ENCODE data around the gene PAX2.
"Not testable (repeated sequence)": the region's sequence is repeated elsewhere in the genome, so short reads cannot be mapped to it uniquely, and the experiment has no call there.

Gene PAX2

DNA sequence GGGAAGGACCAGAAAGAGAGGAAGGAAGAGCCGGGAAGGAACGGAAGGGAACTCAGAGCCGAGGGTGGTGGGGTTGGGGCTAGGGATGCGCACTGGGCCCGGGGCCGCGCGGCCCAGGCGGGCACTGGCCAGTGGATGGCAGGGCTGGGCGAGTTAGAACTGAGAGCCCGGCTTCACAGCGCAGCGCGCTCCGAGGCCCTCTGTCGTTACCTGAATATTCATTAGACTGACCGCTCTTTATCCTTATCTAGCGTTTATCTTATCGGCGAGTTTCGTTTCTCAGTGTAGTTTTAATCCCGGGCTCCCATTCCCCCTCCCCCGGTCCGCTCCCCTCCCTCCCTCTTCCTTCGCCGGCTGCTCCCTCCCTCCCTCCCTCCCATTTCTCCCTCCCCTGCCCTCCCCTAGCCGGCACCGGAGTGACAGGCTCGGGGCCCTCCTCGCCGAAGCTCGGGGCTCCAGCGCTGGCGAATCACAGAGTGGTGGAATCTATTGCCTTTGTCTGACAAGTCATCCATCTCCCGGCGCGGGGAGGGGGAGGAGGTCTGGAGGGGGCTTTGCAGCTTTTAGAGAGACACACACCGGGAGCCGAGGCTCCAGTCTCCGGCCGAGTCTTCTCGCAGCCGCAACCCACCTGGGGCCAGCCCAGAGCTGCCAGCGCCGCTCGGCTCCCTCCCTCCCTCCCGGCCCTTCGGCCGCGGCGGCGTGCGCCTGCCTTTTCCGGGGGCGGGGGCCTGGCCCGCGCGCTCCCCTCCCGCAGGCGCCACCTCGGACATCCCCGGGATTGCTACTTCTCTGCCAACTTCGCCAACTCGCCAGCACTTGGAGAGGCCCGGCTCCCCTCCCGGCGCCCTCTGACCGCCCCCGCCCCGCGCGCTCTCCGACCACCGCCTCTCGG is at the start of gene PAX2:
Gene PAX2 (plus strand): TSS at position 596 of the 895 bp plus-strand sequence. CDS start 679 bp downstream, outside the sequence.
- no peak for DNase-seq

DNA sequence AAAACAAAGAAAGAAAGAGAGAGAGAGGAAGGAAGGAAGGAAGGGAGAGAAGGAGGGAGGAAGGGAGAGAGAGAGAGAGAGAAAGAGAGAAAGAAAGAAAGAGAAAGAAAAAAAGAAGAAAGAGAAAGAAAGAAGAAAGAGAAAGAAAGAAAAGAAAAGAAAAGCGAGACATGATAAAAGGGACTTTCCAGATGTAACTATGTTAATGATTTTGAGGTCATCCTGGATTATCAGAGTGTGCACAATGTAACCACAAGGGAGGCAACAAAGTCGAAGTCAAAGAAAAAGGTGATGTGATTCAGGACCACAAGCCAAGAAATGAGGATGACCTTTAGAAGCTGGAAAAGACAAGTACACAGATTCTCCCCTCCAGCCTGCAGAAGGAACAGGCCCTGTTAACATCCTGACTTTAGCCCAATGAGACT is 48.9 kb upstream of the PAX2 start:
- no peak for DNase-seq

DNA sequence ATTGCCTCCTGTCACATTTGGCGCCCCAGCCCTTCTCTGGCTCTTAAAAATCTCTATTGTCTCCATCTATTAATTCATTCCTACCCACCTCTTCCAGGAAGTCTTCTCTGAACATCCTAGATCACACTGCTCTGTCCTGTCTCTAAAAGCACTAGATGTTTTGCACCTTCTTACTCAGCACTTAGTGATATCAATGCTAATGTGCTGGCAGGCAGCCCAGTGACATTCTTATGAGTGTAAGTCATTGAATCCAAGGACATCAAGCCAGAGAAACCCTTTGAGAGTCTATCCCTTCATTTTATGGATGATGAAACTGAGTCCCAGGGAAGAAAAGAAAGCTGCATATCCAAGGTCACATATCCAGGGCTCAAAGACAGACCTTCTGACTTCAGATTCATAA is 48.3 kb upstream of the PAX2 start:
- no peak for DNase-seq

DNA sequence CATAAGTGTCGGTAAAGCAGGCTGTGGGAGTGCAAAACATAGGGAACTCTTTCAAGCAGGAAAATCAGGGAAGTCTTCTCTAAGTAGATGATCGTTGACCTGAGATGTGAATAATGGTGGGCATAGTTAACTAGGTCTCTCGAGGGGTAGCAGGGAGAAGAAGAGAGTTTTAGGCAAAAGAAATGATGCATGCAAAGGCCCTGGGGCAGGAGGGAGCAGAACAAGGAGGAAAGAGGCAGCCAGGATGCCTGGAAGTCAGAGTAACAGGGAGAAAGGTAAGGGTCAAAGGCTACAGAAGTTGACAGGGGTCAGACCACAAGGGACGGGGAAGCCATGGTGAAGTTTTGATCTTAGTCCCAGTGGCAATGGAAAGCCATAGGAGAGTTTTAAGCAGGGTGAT is 47.8 kb upstream of the PAX2 start:
- no peak for DNase-seq

DNA sequence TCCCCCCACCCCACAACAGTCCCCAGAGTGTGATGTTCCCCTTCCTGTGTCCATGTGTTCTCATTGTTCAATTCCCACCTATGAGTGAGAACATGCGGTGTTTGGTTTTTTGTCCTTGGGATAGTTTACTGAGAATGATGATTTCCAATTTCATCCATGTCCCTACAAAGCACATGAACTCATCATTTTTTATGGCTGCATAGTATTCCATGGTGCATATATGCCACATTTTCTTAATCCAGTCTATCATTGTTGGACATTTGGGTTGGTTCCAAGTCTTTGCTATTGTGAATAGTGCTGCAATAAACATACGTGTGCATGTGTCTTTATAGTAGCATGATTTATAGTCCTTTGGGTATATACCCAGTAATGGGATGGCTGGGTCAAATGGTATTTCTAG is 43.7 kb upstream of the PAX2 start:
- not testable (repeated sequence) for DNase-seq

DNA sequence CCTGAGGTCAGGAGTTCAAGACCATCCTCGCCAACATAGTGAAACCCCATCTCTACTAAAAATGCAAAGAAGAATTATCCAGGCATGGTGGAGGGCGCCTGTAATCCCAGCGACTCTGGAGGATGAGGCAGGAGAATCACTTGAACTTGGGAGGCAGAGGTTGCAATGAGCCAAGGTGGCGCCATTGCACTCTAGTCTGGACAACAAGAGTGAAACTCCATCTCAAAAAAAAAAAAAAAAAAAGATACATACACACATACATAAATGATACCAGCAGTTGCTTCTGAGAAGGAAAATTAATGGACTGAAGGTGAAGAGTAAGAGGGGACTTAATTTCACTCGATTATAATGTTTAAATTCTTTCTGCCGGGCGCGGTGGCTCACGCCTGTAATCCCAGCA is 40.2 kb upstream of the PAX2 start:
- DNase-seq: no peak

DNA sequence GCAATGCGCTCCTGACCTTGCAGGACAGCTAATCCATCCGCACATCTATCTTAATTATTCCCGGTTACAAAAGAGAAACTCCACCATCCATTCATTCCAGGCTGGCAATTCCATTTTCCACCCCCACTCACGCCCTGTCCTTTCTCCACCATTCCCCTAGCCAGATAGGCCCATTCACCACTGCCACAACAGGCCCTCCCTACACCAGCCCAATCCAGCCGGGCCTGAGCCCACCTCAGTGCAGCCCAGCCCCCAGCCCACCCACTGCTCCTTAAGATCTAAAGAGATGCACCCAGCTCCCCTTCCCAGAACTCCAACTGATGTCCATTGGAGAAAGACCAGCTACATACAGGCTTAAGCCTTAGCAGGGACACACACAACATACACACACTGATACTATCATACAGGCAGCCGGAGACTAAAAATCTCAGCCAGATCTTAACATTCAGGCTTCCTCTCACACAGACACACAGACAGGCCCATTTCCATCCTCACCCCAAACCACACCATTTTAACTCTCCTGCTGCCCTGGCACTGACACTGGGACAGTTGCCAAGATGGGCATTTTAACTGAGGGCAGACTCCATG is 38.0 kb upstream of the PAX2 start:
- no peak for DNase-seq

DNA sequence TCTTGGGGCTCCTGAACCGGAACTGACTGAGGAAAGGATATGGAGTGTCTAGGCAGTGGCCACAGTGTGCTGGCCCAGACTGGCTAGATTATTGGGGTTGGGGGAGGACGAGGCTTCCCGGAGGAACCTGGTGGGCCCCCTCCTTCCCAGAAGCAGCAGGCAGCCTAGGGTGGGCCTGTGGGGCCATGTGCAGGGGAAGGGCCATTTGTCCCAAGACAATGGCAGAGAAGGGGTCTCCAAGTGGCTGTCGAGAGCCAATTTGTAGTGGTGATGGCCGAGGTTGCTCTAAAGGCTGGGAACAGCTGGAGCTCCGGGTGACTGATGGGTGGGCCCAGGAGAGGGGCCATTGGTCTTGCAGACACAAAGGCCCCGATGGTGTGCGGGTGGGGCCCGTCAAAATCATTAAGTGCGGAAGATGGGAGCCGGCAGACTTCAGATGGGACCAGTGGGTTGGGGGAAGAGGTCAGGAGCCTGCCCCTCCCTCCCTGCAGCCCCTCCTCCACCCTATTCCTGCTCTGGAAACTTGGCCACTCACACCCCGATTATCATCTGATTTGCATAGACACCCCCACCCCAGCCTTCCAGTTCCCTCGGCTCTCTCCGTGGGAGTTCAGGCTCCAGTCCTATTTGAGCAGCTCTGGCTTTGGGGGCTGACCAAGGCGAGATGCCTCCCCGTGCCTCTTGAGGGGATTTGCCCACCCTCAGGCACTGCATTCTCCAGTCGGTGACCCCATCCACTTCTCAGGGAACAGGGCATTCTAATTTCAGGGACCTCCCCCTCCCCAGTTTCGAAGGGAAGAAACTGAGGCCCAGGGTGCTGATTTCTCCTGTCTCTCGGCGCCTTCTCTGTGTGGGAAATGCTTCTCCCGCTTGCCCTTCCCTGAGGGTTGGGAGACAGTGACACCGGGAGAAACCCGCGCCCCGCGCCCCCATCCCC is 36.0 kb upstream of the PAX2 start:
- DNase-seq: no peak

DNA sequence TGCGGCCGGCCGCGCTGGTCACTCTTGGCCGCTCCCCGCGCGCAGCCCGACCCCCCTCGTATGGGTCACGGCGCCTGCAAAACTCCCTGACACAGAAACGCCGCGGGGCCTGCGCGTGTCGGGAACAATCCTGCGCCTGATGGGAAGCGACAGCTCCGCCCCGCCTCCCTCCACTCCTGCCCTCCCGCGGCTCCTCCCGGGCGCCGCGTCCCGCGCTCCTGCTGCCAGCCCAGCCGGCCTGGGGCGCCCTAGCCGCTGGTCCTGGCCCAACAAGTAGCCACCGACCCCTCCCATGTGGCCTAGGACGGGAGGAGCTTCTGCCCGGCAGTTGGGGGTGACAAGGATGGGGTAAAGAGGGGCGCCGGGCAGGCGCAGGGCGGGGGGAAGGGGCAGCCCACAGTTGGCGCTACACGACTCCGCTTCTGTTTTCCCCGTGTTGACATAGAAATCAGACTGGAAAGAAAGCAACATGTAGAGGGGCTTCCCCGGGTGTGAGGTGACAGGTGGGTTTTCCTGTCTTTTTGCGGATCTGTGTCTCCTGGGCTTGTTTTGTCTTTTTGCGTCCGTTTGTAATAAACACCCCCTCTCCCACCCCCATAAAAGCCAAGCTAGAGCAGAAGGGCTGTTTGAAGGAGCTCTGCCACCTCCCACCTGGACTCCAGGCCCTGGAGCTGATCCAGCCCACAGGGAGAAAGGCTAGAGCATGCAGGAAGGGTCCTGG is 35.1 kb upstream of the PAX2 start:
- no peak for DNase-seq

DNA sequence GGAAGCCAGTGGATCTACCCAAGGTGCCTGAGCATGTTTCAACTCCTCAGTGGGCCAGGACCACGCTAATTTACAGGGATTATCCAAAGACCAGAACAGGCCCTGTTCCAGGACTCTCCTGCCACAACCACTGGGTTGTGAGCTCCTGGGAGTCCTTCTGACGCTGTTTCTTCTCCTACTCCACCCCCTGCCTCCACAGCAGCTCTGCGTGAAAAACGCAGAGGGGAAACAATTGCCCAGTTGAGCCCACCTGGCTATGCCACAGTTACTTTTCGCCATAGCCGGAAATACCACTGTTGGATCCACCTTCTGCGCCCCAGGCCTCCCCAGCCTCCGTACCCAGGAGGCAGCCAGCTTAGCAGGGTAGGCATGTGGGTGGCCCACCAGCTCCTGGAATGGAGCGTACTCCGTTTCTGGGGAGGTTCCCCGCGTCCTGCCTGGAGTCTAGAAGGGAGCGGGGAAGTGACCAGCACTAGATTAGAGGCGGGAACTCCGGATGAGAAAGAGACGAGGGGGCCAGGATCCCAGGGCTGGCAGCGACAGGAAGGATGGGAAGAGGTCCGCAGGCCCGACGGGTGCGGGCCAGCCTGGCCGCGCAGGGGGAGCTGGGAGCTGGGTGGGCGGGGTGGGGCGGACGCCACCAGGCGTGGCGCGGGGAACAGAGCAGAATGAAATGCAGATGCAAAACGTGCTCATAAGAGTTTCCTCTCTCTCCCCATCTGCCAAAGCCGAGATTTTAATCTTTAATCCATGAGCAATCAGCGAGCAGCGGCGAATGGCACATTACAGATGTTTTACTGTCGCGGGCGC is 32.1 kb upstream of the PAX2 start:
- no peak for DNase-seq

DNA sequence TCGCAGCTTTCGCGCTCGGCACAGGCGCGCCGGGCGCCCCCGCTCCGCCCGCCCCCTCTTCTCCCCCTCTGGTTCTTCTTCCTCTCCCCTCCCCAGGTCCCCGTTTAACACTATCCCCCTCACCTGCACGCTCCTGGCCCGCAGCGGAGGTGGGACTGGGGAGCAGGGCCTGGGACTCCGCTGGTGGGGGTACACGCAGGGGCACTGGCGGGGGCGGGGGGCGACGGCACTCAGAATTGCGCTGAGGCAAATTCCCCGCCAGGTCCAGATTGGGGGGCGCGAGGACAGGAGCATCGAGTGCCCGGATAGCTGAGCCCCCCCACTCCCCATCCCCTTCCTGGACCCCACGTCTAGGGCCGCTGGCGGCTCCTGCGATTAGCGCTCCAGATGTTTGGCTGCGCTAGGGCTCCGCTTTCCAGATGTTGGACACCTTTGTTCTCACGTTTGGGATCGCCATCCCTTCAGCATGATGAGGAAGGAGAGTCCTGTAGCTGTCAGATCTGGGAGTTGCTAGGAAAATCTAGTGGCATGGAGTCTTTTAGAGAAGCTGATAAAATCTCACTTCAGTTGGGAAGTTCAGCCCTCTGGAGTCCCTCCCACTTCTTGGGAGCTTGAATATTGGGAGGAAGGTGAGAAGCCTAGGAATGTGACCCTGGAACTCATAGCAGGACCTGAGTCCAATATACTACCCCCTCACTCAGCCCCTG is 31.4 kb upstream of the PAX2 start:
- DNase-seq: no peak

DNA sequence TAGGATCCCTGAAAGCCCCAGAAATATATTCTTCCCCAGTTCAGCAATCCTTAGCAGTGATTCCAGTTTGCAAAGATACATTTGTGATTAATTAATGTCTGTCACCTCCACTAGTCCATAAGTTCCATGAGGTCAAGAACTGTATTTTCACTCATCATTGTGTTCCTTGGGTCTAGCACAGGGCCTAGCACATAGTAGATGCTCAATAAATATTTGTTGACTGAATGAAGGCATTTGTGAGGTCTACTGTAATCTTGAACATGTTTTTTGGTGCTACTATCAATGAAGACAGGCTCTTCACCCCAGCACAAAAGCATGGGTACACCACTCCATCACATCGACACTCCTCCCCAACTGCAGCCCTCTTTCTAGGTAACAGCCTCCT is 30.8 kb upstream of the PAX2 start:
- no peak for DNase-seq

DNA sequence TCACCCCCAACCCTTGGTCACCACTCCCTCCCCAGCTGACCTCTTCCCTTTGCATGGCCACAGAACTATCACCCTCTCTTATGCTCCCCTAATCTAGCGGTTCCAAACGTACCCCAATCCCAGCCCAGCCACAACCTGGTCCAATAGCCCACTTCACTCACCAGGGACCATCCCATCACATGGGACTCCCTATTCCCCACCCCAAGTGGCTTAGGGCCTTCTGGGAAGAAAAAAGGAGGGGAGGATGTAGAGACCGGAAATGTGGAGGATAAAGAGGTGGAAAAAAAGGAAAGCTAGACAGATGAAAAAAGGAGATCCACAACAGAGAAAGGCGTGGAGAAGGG is 30.3 kb upstream of the PAX2 start:
- no peak for DNase-seq

DNA sequence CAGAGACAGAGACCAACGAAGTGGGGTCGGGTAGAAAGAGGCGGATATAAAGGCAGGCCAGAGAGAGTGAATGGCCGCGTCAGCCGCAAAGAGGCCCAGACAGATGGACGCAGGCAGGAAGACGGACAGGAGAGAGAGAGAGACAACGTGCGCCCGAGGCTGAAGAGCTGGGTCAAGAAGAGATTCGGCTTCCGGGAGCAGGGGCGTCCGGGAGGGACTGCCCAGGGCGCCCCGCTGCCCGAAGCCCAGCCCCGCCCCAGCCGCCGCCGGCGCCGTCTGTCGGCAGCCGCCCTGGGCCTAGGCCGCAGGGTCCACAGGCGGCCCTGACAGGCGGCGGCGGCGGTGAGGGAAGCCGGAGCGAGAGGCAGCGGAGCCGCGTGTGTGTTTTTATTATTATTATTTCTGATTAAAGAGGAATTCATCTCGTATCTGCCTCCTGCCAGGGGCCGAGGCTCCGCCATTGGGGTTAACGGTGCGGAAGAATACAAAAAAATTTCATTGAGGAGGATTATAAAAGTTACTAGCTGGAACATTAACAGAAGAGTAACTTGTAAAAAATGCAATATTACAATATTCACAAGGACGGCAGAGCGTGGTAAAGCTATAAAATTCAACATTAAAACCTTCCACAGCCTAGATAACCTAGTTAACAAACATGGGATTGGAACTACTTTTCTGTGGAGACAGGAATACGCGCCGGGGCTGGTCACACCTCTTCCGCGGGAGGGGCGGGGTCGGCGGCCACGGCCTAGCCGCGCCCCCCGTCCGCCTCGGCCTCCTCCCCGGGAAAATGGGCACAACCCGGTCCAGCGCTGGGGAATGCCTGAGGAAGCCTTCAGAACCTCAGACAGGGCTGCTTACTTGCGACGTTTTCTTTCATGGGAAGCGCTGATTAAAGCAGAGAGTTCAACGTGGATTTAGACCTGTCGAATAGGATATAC is 29.7 kb upstream of the PAX2 start:
- no peak for DNase-seq

DNA sequence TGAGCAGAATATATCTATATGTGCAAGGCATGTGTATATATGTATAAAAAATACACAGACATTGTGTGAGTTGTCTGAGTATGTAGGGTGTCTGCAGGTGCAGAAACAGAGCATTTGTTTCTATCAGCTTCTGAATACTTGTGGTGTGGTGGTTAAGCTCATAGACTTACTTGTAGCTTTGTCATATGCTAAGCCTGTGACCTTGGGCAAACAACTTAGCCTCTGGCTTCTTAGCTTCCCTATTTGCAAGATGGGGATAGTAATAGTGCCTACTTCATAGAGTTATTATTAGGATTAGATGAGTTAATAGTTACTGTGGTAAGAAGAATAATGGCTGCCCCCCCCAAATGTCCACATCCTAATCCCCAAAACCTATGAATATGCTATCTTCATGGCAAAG is 28.2 kb upstream of the PAX2 start:
- DNase-seq: no peak

DNA sequence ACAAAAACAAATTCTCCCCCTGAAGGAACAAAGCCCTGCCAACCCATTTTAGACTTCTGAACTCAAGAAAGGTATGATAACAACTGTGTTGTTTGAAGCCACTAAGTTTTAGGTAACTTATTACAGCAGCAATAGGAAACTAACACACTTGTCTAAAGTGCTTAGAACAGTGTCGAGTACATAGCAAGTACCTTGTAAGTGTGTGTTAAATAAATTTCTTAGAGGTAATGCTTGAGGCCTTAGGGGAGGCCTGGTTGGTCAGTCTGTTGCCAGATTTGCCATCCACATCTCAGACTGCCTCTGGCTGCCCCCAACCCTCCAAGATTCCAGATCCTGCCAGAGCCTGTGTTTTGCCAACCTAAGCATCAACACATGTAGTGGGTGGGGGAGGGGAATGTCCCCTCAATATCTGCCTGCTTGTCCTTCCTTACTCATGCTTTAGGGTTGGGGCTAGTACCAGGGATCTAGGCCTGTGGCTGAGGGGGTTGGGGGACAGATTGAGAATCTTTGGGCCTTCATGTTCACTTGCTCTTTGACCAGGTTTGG is 27.1 kb upstream of the PAX2 start:
- no peak for DNase-seq

DNA sequence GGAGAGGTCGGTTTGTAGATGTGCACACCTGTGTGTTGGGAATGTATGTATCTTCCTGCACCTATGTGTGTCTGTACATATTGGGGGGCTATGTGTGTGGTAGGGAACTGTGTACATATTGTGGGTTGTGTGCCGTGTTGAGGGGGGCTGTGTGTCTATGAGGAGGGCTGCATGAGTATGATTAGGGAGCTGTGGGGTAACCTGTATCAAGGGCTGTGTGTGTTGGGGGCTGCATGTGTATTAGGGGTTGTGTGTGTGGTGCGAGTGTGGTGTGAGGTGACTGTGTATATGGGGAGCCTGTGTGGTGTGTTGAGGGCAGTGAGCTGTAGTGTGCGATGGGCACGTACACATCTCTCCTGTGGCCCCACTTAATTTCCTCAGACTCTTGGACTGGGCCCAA is 22.2 kb upstream of the PAX2 start:
- DNase-seq: no peak

DNA sequence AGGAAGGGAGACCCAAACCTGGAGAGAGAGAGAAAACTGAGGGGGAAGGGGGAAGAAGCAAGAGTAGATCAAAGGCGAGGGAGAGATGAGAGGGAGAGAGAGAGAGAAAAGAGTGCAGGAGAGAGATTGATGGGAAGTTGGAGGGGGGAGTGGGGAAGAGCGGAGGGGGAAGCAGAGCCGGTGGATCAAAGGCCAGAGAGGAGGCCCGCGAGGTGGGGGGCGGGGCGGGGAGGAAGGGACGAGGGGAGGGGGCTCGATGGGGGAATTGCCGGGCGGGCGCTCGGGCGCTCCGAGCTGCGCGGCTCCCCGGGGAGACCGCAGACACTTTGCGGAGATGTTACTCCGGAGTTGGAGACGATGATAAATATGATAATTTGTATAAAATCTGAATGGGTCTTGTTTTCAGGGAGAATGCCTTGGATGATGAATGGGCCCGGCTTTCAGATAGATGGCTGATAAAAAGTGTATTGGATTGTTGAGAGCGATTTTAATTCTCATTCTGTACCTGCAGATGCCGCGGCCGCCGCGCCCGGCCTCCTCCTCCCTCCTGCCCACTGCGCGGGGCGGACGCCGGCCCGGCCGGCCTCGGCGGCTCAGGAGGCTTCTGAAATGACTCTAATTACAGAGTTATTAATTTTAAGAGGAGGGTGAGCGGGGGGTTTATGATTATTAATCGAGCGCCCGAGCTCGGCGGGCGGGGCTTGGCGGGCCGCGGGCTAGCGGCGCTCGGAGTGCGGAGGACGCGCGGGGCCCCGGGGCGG is 21.4 kb upstream of the PAX2 start:
- DNase-seq: no peak

DNA sequence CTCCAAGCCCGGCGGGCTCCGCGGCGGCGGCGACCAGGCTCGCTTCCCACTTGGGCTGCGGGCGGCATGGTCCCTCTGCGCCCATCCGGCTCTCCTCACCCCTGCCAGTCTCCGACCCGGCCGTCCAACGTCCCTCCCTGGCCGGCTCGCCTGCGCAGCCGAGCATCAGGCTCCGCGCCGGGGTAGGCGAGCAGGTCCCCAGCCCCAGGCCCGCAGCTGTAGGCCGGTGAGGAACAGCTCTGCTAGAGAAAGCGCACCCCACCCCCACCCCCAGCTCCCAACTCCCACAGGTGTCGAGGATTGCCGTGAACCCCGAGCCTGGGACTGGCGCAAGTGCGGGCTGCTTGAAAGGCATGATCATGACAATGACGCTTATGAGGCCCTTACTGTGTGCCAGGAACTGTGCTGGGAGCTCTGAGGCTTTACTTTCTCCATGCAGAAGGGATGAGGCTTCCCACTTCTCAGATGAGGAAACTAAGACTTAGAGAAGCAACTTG is 20.8 kb upstream of the PAX2 start:
- no peak for DNase-seq

Data from femur (tissue), 1 donor.